HepG2 (cell line): ENCODE results near the gene CD34. TPM values are rescaled to one million over a fixed set of nuclear protein-coding genes. Genes with fewer than 3 reads are reported as not detected.

Source experiments
- ATAC-seq: fragments of 200-7000 bp; cut with Tn5 transposase; 3 replicates; pipeline ENCODE4 v1.9.1; 2020; ENCODE audit warnings: mild to moderate bottlenecking, moderate library complexity
- BruUV-seq: library from RNA; stranded (reverse); fragments of 400-500 nt; replicated peaks from 2 replicates; lab custom pipeline; 2021; lab: Mats Ljungman, UMichigan
- CTCF ChIA-PET: fragments of 300-600 bp; formaldehyde crosslinking; extraction: SDS; loops from one replicate; lab custom pipeline; 2021; ENCODE audit warnings: low total read pairs, inconsistent platforms, low intra/inter-chr PET ratio; lab: Yijun Ruan, JAX
- POLR2A ChIA-PET: fragments of 350-600 bp; sonication (Branson Sonifier 250); formaldehyde crosslinking; loops from one replicate; lab custom pipeline; 2020; ENCODE audit warnings: antibody characterized with exemption, inconsistent platforms; lab: Yijun Ruan, JAX
- DNase-seq: peaks from one replicate; pipeline ENCODE4 v3.0.0-alpha.2; 2015; ENCODE audit warnings: low spot score
- FAIRE-seq: peaks from 3 replicates; lab custom pipeline; 2011; peaks lifted over from hg19 to GRCh38; lab: Jason Lieb, UNC
- H2AFZ ChIP-seq: one replicate; pipeline ENCODE4 v1.6.1; 2011; ENCODE audit warnings: low read length, inconsistent platforms
- H3K27ac ChIP-seq: fragments of 300-600 bp; 3 replicates; pipeline ENCODE4 v1.8.0; 2011; ENCODE audit warnings: mixed run types, mild to moderate bottlenecking, mixed read lengths, low read length, inconsistent platforms; ENCODE audit not compliant: insufficient read depth; ENCODE audit errors: extremely low read length
- H3K27me3 ChIP-seq, 2 experiments: fragments of 200-600 bp in 1 of 2; 2 replicates in 1 of 2; 3 replicates in 1 of 2; pipeline versions ENCODE4 v1.6.0 to v1.8.0; 2011; ENCODE audit warnings: low read length in 2 of 2, mild to moderate bottlenecking in 2 of 2, moderate library complexity in 2 of 2, inconsistent platforms in 1 of 2; ENCODE audit not compliant: insufficient read depth in 2 of 2, control insufficient read depth in 1 of 2
- H3K36me3 ChIP-seq, 2 experiments: fragments of 200-600 bp in 1 of 2; replicated peaks in 1 of 2; 2 replicates in 1 of 2; 3 replicates in 1 of 2; pipeline versions ENCODE4 v1.5.1 to v1.8.0; 2011; ENCODE audit warnings: low read length in 2 of 2, inconsistent platforms in 1 of 2; ENCODE audit not compliant: insufficient read depth in 2 of 2, control insufficient read depth in 1 of 2
- H3K4me1 ChIP-seq: 2 replicates; pipeline ENCODE4 v1.5.1; 2012; ENCODE audit warnings: low read length, inconsistent platforms; ENCODE audit not compliant: insufficient read depth
- H3K4me2 ChIP-seq: 2 replicates; pipeline ENCODE4 v1.6.0; 2011; ENCODE audit warnings: low read depth, low read length, inconsistent platforms
- H3K4me3 ChIP-seq, 3 experiments: fragments of 200-600 bp in 1 of 3; sonication (generic), shearing (Covaris generic) in 1 of 3; replicated peaks in 1 of 3; 2 replicates each; pipeline ENCODE4 v1.5.1; 2011 to 2016; ENCODE audit warnings: low read length in 3 of 3, inconsistent platforms in 2 of 3, low read depth in 2 of 3, mild to moderate bottlenecking in 2 of 3, control low read depth in 1 of 3, mixed read lengths in 1 of 3; ENCODE audit not compliant: insufficient read depth in 1 of 3
- H3K79me2 ChIP-seq: one replicate; pipeline ENCODE4 v1.6.1; 2011; ENCODE audit warnings: low read length, inconsistent platforms; ENCODE audit not compliant: insufficient read depth
- H3K9ac ChIP-seq: 2 replicates; pipeline ENCODE4 v1.6.0; 2011; ENCODE audit warnings: mild to moderate bottlenecking, low read depth, low read length, inconsistent platforms; ENCODE audit not compliant: insufficient read depth
- H3K9me3 ChIP-seq: 2 replicates; pipeline ENCODE4 v1.5.1; 2012; ENCODE audit warnings: mild to moderate bottlenecking, low read length
- H4K20me1 ChIP-seq: 2 replicates; pipeline ENCODE4 v1.6.0; 2011; ENCODE audit warnings: inconsistent platforms, mild to moderate bottlenecking, low read length, moderate library complexity; ENCODE audit not compliant: insufficient read depth
- ARID3A ChIP-seq: IDR thresholded peaks from 2 replicates; pipeline ENCODE4 v1.6.1; 2012; ENCODE audit warnings: low read depth, low read length, improper control_type of control experiment
- HNRNPH1 ChIP-seq: fragments of 200-400 bp; formaldehyde crosslinking; optimal IDR thresholded peaks from 2 replicates; pipeline ENCODE3; 2017; ENCODE audit warnings: mild to moderate bottlenecking, low read depth, low read length
- IRX3 ChIP-seq: sonication (generic); formaldehyde crosslinking; IDR thresholded peaks from 2 replicates; pipeline ENCODE4 v1.8.1; 2023; ENCODE audit warnings: mild to moderate bottlenecking, low read depth, missing genetic modification reagents, borderline replicate concordance
- SSRP1 ChIP-seq: IDR thresholded peaks from 2 replicates; pipeline ENCODE4 v1.6.1; 2016; ENCODE audit warnings: control low read depth
- YEATS2 ChIP-seq: sonication (generic); formaldehyde crosslinking; IDR thresholded peaks from 2 replicates; pipeline ENCODE4 v1.4.0; 2020; ENCODE audit warnings: missing genetic modification reagents, borderline replicate concordance
- ZBTB38 ChIP-seq: sonication (generic); formaldehyde crosslinking; IDR thresholded peaks from 2 replicates; pipeline ENCODE4 v1.5.1; 2020; ENCODE audit warnings: mild to moderate bottlenecking, missing genetic modification reagents
- ZNF205 ChIP-seq: IDR thresholded peaks from 2 replicates; pipeline ENCODE4 v1.6.1; 2018; ENCODE audit warnings: missing biosample characterization, missing genetic modification reagents
- ZNF367 ChIP-seq: sonication (generic); formaldehyde crosslinking; IDR thresholded peaks from 2 replicates; pipeline ENCODE4 v1.4.0; 2020; ENCODE audit warnings: missing genetic modification reagents, borderline replicate concordance
- ZNF530 ChIP-seq: sonication (generic); formaldehyde crosslinking; IDR thresholded peaks from 2 replicates; pipeline ENCODE4 v1.5.0; 2020; ENCODE audit warnings: low read depth, mild to moderate bottlenecking, missing genetic modification reagents
- ZNF704 ChIP-seq: sonication (generic); formaldehyde crosslinking; IDR thresholded peaks from 2 replicates; pipeline ENCODE4 v1.8.1; 2023; ENCODE audit warnings: mild to moderate bottlenecking, inconsistent platforms, moderate library complexity, missing genetic modification reagents, borderline replicate concordance
- ZNF709 ChIP-seq: sonication (generic); formaldehyde crosslinking; IDR thresholded peaks from 2 replicates; pipeline ENCODE4 v1.5.0; 2020; ENCODE audit warnings: mild to moderate bottlenecking, missing genetic modification reagents
- WGBS: methylation state at CpG from one replicate; pipeline ENCODE4 v1.1.6; 2017; ENCODE audit warnings: low lambda C conversion rate; 5-methylcytosine and 5-hydroxymethylcytosine counted together
- in situ Hi-C: cut with HindIII; loops from 2 replicates; pipeline ENCODE4 v1.10.0; 2017; ENCODE audit warnings: low pct_unique_long_range_greater_than_20kb; ENCODE audit not compliant: extremely low pct_ligation_motif_present
- intact Hi-C: fragments of 100-400 bp; cut with micrococcal nuclease; formaldehyde crosslinking; loops from one replicate; pipeline ENCODE4 v1.10.0; 2022; ENCODE audit not compliant: unreplicated experiment
- polyA plus RNA-seq, 8 experiments: library from polyadenylated mRNA; depleted of rRNA in 3 of 8; stranded (reverse) in 7 of 8; unstranded in 1 of 8; fragments of >200 nt; fragmentation: Illumina TruSeq in 4 of 8; extraction: Trizol in 4 of 8; gene quantifications; 2 replicates each; pipeline versions ENCODE4 v1.2.1 to v1.2.3, GENCODE V29; 2011 to 2016; ENCODE audit warnings: low read depth in 4 of 8, missing spikeins in 1 of 8, mixed read lengths in 1 of 8; ENCODE audit not compliant: insufficient read depth in 1 of 8
- total RNA-seq, 5 experiments: library from RNA; depleted of rRNA; stranded (reverse); fragments of >200 nt; fragmentation: Illumina TruSeq; extraction: Trizol; gene quantifications; 2 replicates each; pipeline ENCODE4 v1.2.3, GENCODE V29; 2016; ENCODE audit warnings: low read depth in 1 of 5
- TF ChIP-seq, protein P1 (sequence below): IDR thresholded peaks from 2 replicates; pipeline ENCODE4 v1.6.1; 2016; ENCODE audit warnings: control low read depth
- TF ChIP-seq, protein P2 (sequence below): sonication (generic); formaldehyde crosslinking; IDR thresholded peaks from 2 replicates; pipeline ENCODE4 v1.5.0; 2020; ENCODE audit warnings: mild to moderate bottlenecking, missing genetic modification reagents

The CD34 gene
- total and polyA plus RNA-seq, 2 of the 13 experiments (the other 11 are each of a cell fraction or from before 2014, with no cell fraction given) = not detected

GRCh38 chr1:207913951-207914350 is 3.0 kb upstream of the CD34 start:
- no peaks in the 10 kb centered on the region for H4K20me1 ChIP-seq
- no peak overlapping the region for H3K27ac ChIP-seq
- H3K9ac ChIP-seq = no peak overlapping the region
- H3K36me3 ChIP-seq = no peaks in the 10 kb centered on the region
- H3K4me1 ChIP-seq = no peaks in the 10 kb centered on the region
- H3K4me2 ChIP-seq = no peak overlapping the region
- BruUV-seq = no TSS peak
- no peak for FAIRE-seq
- no peaks in the 10 kb centered on the region for H3K79me2 ChIP-seq
- H3K27me3 ChIP-seq = peaks cover 5 to 39% of the 10 kb centered on the region in 2 experiments; a peak in 4 of 5 replicates
- intact Hi-C loops = no loop called here
- DNase-seq = no peak
- POLR2A ChIA-PET = no interaction called here
- TF ChIP-seq ZBTB38 (CRISPR knock-in tag) (no peak), ZNF367 (CRISPR knock-in tag) (no peak), ZNF709 (CRISPR knock-in tag) (no peak), YEATS2 (CRISPR knock-in tag) (no peak), ZNF205 (CRISPR knock-in tag) (no peak), HNRNPH1 (no peak), ARID3A (no peak), SSRP1 (CRISPR knock-in tag) (no peak), IRX3 (CRISPR knock-in tag) (no peak), ZNF530 (CRISPR knock-in tag) (no peak), ZNF704 (CRISPR knock-in tag) (no peak)
- TF ChIP-seq, protein P1, sequence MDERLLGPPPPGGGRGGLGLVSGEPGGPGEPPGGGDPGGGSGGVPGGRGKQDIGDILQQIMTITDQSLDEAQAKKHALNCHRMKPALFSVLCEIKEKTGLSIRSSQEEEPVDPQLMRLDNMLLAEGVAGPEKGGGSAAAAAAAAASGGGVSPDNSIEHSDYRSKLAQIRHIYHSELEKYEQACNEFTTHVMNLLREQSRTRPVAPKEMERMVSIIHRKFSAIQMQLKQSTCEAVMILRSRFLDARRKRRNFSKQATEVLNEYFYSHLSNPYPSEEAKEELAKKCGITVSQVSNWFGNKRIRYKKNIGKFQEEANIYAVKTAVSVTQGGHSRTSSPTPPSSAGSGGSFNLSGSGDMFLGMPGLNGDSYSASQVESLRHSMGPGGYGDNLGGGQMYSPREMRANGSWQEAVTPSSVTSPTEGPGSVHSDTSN = no peak
- TF ChIP-seq, protein P2, sequence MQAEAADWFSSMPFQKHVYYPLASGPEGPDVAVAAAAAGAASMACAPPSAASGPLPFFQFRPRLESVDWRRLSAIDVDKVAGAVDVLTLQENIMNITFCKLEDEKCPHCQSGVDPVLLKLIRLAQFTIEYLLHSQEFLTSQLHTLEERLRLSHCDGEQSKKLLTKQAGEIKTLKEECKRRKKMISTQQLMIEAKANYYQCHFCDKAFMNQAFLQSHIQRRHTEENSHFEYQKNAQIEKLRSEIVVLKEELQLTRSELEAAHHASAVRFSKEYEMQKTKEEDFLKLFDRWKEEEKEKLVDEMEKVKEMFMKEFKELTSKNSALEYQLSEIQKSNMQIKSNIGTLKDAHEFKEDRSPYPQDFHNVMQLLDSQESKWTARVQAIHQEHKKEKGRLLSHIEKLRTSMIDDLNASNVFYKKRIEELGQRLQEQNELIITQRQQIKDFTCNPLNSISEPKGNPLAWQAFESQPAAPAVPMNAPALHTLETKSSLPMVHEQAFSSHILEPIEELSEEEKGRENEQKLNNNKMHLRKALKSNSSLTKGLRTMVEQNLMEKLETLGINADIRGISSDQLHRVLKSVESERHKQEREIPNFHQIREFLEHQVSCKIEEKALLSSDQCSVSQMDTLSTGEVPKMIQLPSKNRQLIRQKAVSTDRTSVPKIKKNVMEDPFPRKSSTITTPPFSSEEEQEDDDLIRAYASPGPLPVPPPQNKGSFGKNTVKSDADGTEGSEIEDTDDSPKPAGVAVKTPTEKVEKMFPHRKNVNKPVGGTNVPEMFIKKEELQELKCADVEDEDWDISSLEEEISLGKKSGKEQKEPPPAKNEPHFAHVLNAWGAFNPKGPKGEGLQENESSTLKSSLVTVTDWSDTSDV = no peak
- no peak overlapping the region for H3K4me3 ChIP-seq
- H3K9me3 ChIP-seq = no peaks in the 10 kb centered on the region
- no peak overlapping the region for H2AFZ ChIP-seq
- WGBS = 5% methylated on average over 1 of the region's 1 CpG
- ATAC-seq = no peak
- in situ Hi-C loops = no loop called here
- CTCF ChIA-PET = no interaction called here
